Peyer's patch (tissue), 4 donors: Measurements from ENCODE around the gene ADAT3.

ENCODE experiments used
- CTCF ChIP-seq, 6 experiments: fragments of 450-650 bp in 4 of 6; fragments of 200-600 bp in 2 of 6; sonication (generic) in 1 of 6; IDR thresholded peaks; one replicate each; pipeline ENCODE4 v1.5.1; 2017 to 2019; ENCODE audit warnings: antibody characterized with exemption in 6 of 6, mild to moderate bottlenecking in 3 of 6, moderate library complexity in 1 of 6
- POLR2A ChIP-seq, 2 donors: fragments of 450-650 bp; IDR thresholded peaks; one replicate each; pipeline ENCODE4 v1.5.1; 2017; ENCODE audit warnings: antibody characterized with exemption in 2 of 2, mild to moderate bottlenecking in 2 of 2, moderate library complexity in 2 of 2

- no peak for TF ChIP-seq CTCF (IDR thresholded peaks at IDR 0.05)
- TF ChIP-seq POLR2A (IDR thresholded peaks at IDR 0.05), result no peak
Observed at GRCh38 chr19:1883784-1884183, 21.4 kb upstream of the ADAT3 start.
